T47D (cell line): ENCODE results near the gene PTER.

Experiments
- DNase-seq, 2 experiments: peaks; one replicate each; pipeline versions ENCODE4 v3.0.0 to v3.0.0-alpha.2; 2011 to 2012; ENCODE audit warnings: low read depth in 1 of 2, low spot score in 1 of 2
- JUND ChIP-seq: IDR thresholded peaks from 2 replicates; pipeline ENCODE4 v1.6.1; 2012; ENCODE audit warnings: low read depth
- in situ Hi-C: cut with HindIII; loops from 2 replicates; pipeline ENCODE4 v1.10.0; 2016; ENCODE audit warnings: low sequenced_read_pairs, low pct_unique_long_range_greater_than_20kb

PTER gene

GRCh38 chr10:16436758-16437539 is at the start of gene PTER:
PTER (plus strand) TSS chr10:16437010; CDS start chr10:16484385, 47,375 bp downstream.
- DNase-seq = peak; percentile 72 to 98
- in situ Hi-C loops = no loop called here
- no peak for TF ChIP-seq JUND

GRCh38 chr10:16392531-16393069 is 44.2 kb upstream of the PTER start:
- in situ Hi-C loops = no loop called here
- no peak for DNase-seq
- TF ChIP-seq JUND = no peak

- in situ Hi-C loops = no loop called here
- TF ChIP-seq JUND = no peak
- no peak for DNase-seq
Observed at GRCh38 chr10:16393271-16393858, 43.4 kb upstream of the PTER start.

- DNase-seq = no peak
- no peak for TF ChIP-seq JUND
- in situ Hi-C loops = no loop called here
Observed at GRCh38 chr10:16401416-16401815, 35.4 kb upstream of the PTER start.

GRCh38 chr10:16408379-16408778 is 28.4 kb upstream of the PTER start:
- in situ Hi-C loops = no loop called here
- DNase-seq = peak in 1 of 2 experiments; percentile 33
- no peak for TF ChIP-seq JUND

- in situ Hi-C loops = no loop called here
- no peak for DNase-seq
- TF ChIP-seq JUND = no peak
Observed at GRCh38 chr10:16417341-16417740, 19.5 kb upstream of the PTER start.

- DNase-seq = no peak
- TF ChIP-seq JUND = no peak
- in situ Hi-C loops = no loop called here
Observed at GRCh38 chr10:16423599-16423998, 13.2 kb upstream of the PTER start.

- in situ Hi-C loops = no loop called here
- TF ChIP-seq JUND = no peak
- no peak for DNase-seq
Observed at GRCh38 chr10:16425449-16425848, 11.4 kb upstream of the PTER start.

GRCh38 chr10:16429539-16429938 is 7.3 kb upstream of the PTER start:
- DNase-seq = peak in 1 of 2 experiments; percentile 15
- TF ChIP-seq JUND = no peak
- in situ Hi-C loops = no loop called here

GRCh38 chr10:16436367-16436757 is 448 bp upstream of the PTER start:
- no peak for DNase-seq
- in situ Hi-C loops = no loop called here

GRCh38 chr10:16437540-16437894 is 707 bp downstream of the PTER start:
- in situ Hi-C loops = no loop called here
- no peak for TF ChIP-seq JUND
- no peak for DNase-seq

More at GRCh38 chr10:16436367-16436757, 448 bp upstream of the PTER start:
- TF ChIP-seq JUND = no peak

GRCh38 chr10:16439295-16439694 is 2.5 kb downstream of the PTER start:
- no peak for DNase-seq
- TF ChIP-seq JUND = no peak
- in situ Hi-C loops = no loop called here

- in situ Hi-C loops = no loop called here
- DNase-seq = no peak
- no peak for TF ChIP-seq JUND
Observed at GRCh38 chr10:16440396-16441133, 3.8 kb downstream of the PTER start.
